HepG2 (cell line): ENCODE measurements around the gene MYO19. TPM values are rescaled to one million over a fixed set of nuclear protein-coding genes. Genes with fewer than 3 reads are reported as not detected.

Experiments used
- ARNTL ChIP-seq: sonication (generic); formaldehyde crosslinking; IDR thresholded peaks from 2 replicates; pipeline ENCODE4 v1.4.0; 2020; ENCODE audit warnings: mild to moderate bottlenecking, missing genetic modification reagents
- ASH2L ChIP-seq: fragments of 300-600, 200-600 bp; sonication (generic); IDR thresholded peaks from 2 replicates; pipeline ENCODE4 v1.7.0; 2017; ENCODE audit warnings: low read depth, mild to moderate bottlenecking, moderate library complexity, mixed read lengths, low read length; ENCODE audit not compliant: insufficient read length
- BATF2 ChIP-seq: sonication (generic); formaldehyde crosslinking; IDR thresholded peaks from 2 replicates; pipeline ENCODE4 v1.8.0; 2022; ENCODE audit warnings: mild to moderate bottlenecking, missing genetic modification reagents, moderate library complexity
- DRAP1 ChIP-seq: IDR thresholded peaks from 2 replicates; pipeline ENCODE4 v1.6.1; 2016; ENCODE audit warnings: missing genetic modification reagents, missing compliant biosample characterization
- DZIP1 ChIP-seq: sonication (generic); formaldehyde crosslinking; IDR thresholded peaks from 2 replicates; pipeline ENCODE4 v1.5.0; 2020; ENCODE audit warnings: mild to moderate bottlenecking, missing genetic modification reagents
- FOXO4 ChIP-seq: sonication (generic); formaldehyde crosslinking; conservative IDR thresholded peaks from 2 replicates; pipeline ENCODE4 v1.8.1; 2023; ENCODE audit warnings: missing genetic modification reagents
- FOXP1 ChIP-seq, 2 experiments: fragments of 450-650 bp in 1 of 2; IDR thresholded peaks; 2 replicates each; pipeline ENCODE4 v1.6.1; 2017 to 2018; ENCODE audit warnings: antibody characterized with exemption in 1 of 2
- HOXA9 ChIP-seq: sonication (generic); formaldehyde crosslinking; IDR thresholded peaks from 2 replicates; pipeline ENCODE4 v1.8.1; 2022; ENCODE audit warnings: missing genetic modification reagents, mild to moderate bottlenecking, moderate library complexity, borderline replicate concordance
- KLF16 ChIP-seq, 2 experiments: sonication (generic) in 1 of 2; formaldehyde crosslinking in 1 of 2; IDR thresholded peaks; 2 replicates each; pipeline versions ENCODE4 v1.6.1 to v1.8.0; 2016 to 2023; ENCODE audit warnings: missing genetic modification reagents in 2 of 2, missing compliant biosample characterization in 1 of 2
- MBNL3 ChIP-seq: fragments of 250-450 bp; sonication (Bioruptor Pico); conservative IDR thresholded peaks from 2 replicates; pipeline ENCODE4 v1.8.0; 2022; ENCODE audit warnings: mild to moderate bottlenecking, inconsistent platforms
- MXD1 ChIP-seq: sonication (generic); formaldehyde crosslinking; IDR thresholded peaks from 2 replicates; pipeline ENCODE4 v1.4.0; 2020; ENCODE audit warnings: mild to moderate bottlenecking, missing genetic modification reagents
- TBP ChIP-seq: sonication (generic); formaldehyde crosslinking; IDR thresholded peaks from 2 replicates; pipeline ENCODE4 v1.5.0; 2020; ENCODE audit warnings: missing genetic modification reagents
- ZBTB1 ChIP-seq: sonication (generic); formaldehyde crosslinking; IDR thresholded peaks from 2 replicates; pipeline ENCODE4 v1.4.0; 2020; ENCODE audit warnings: missing genetic modification reagents, borderline replicate concordance
- ZBTB21 ChIP-seq: sonication (generic); formaldehyde crosslinking; IDR thresholded peaks from 2 replicates; pipeline ENCODE4 v1.4.0; 2020; ENCODE audit warnings: missing genetic modification reagents
- ZBTB46 ChIP-seq: sonication (generic); formaldehyde crosslinking; IDR thresholded peaks from 2 replicates; pipeline ENCODE4 v1.4.0; 2020; ENCODE audit warnings: mild to moderate bottlenecking, missing genetic modification reagents, borderline replicate concordance
- ZNF770 ChIP-seq: sonication (generic); formaldehyde crosslinking; IDR thresholded peaks from 2 replicates; pipeline ENCODE4 v1.5.0; 2020; ENCODE audit warnings: mild to moderate bottlenecking, missing genetic modification reagents
- polyA plus RNA-seq, 8 experiments: library from polyadenylated mRNA; depleted of rRNA in 3 of 8; stranded (reverse) in 7 of 8; unstranded in 1 of 8; fragments of >200 nt; fragmentation: Illumina TruSeq in 4 of 8; extraction: Trizol in 4 of 8; gene quantifications; 2 replicates each; pipeline versions ENCODE4 v1.2.1 to v1.2.3, GENCODE V29; 2011 to 2016; ENCODE audit warnings: low read depth in 4 of 8, missing spikeins in 1 of 8, mixed read lengths in 1 of 8; ENCODE audit not compliant: insufficient read depth in 1 of 8
- total RNA-seq, 5 experiments: library from RNA; depleted of rRNA; stranded (reverse); fragments of >200 nt; fragmentation: Illumina TruSeq; extraction: Trizol; gene quantifications; 2 replicates each; pipeline ENCODE4 v1.2.3, GENCODE V29; 2016; ENCODE audit warnings: low read depth in 1 of 5

The MYO19 gene
- total and polyA plus RNA-seq, 2 of the 13 experiments (the other 11 are each of a cell fraction or from before 2014, with no cell fraction given), result 75.7 to 82.3 TPM

GRCh38 chr17:36482611-36483504 is 51.8 kb downstream of the MYO19 start (continued):
- no peak for TF ChIP-seq MBNL3 (CRISPR knock-in tag)
- TF ChIP-seq ZBTB1 (CRISPR knock-in tag), result 0 out of 2 replicates have a peak, but pooled peaks have one; percentile 45
- TF ChIP-seq MXD1 (CRISPR knock-in tag), result peak; percentile 95
- TF ChIP-seq HOXA9, result peak; percentile 88
- TF ChIP-seq DZIP1 (CRISPR knock-in tag), result peak; percentile 97
- TF ChIP-seq DRAP1 (CRISPR knock-in tag), result peak; percentile 43; the same call in 1 of the 2 replicates
- peak; percentile 74 for TF ChIP-seq ARNTL
- no peak for TF ChIP-seq FOXP1 (IDR thresholded peaks at IDR 0.05)
- no peak for TF ChIP-seq FOXP1 (CRISPR knock-in tag; IDR thresholded peaks at IDR 0.05)
- no peak for TF ChIP-seq ZBTB46 (CRISPR knock-in tag)
- TF ChIP-seq TBP (CRISPR knock-in tag), result no peak
- no peak for TF ChIP-seq ZNF770 (CRISPR knock-in tag)
- no peak for TF ChIP-seq FOXO4 (CRISPR knock-in tag)
- TF ChIP-seq BATF2 (CRISPR knock-in tag), result peak; percentile 90
- peak in 1 of 2 experiments; percentile 77; a peak in 2 of 4 replicates for TF ChIP-seq KLF16 (CRISPR knock-in tag; IDR thresholded peaks at IDR 0.05)
- peak; percentile 13; the same call in 1 of the 2 replicates for TF ChIP-seq ZBTB21
- no peak for TF ChIP-seq ASH2L
